Neural cell (in vitro differentiated cells): Measurements from ENCODE around the gene CFDP1. TPM values are rescaled to one million over a fixed set of nuclear protein-coding genes. Genes with fewer than 3 reads are reported as not detected.

Source experiments
- H2AFZ ChIP-seq: fragments of 200-600, 300-800 bp; sonication (generic), shearing (Covaris generic); 2 replicates; pipeline ENCODE4 v1.6.0; 2014; ENCODE audit warnings: low read depth, mild to moderate bottlenecking, antibody characterized with exemption, low read length, moderate library complexity
- H3F3A ChIP-seq: fragments of 200-600 bp; shearing (Covaris generic); 2 replicates; pipeline ENCODE4 v1.6.1; 2016; ENCODE audit warnings: mild to moderate bottlenecking, moderate library complexity, mixed read lengths, antibody characterized with exemption, low read length; ENCODE audit not compliant: insufficient read depth, poor library complexity, severe bottlenecking
- H3K27ac ChIP-seq: fragments of 200-600, 300-800 bp; sonication (generic), shearing (Covaris generic); 2 replicates; pipeline ENCODE4 v1.5.1; 2014; ENCODE audit warnings: mild to moderate bottlenecking, low read length, moderate library complexity
- H3K27me3 ChIP-seq: fragments of 300-800, 200-600 bp; sonication (generic), shearing (Covaris generic); 2 replicates; pipeline ENCODE4 v1.6.0; 2014; ENCODE audit warnings: mild to moderate bottlenecking, low read depth, low read length, moderate library complexity; ENCODE audit not compliant: insufficient read depth
- H3K36me3 ChIP-seq: fragments of 300-800, 200-600 bp; sonication (generic), shearing (Covaris generic); 2 replicates; pipeline ENCODE4 v1.5.1; 2014; ENCODE audit warnings: mild to moderate bottlenecking, antibody characterized with exemption, low read length, moderate library complexity; ENCODE audit not compliant: insufficient read depth
- H3K4me2 ChIP-seq: fragments of 300-800, 200-600 bp; sonication (generic), shearing (Covaris generic); 2 replicates; pipeline ENCODE4 v1.6.0; 2014; ENCODE audit warnings: mild to moderate bottlenecking, low read length
- H3K4me3 ChIP-seq: fragments of 300-800, 200-600 bp; sonication (generic), shearing (Covaris generic); 2 replicates; pipeline ENCODE4 v1.5.1; 2014; ENCODE audit warnings: mild to moderate bottlenecking, low read length, moderate library complexity
- H3K79me2 ChIP-seq: fragments of 200-600 bp; shearing (Covaris generic); replicated peaks from 2 replicates; pipeline ENCODE4 v1.6.0; 2014; ENCODE audit warnings: mild to moderate bottlenecking, low read length, moderate library complexity; ENCODE audit not compliant: insufficient read depth
- H3K9ac ChIP-seq: fragments of 300-800, 200-600 bp; sonication (generic), shearing (Covaris generic); 2 replicates; pipeline ENCODE4 v1.6.1; 2016; ENCODE audit warnings: mild to moderate bottlenecking, low read length, mixed read lengths
- H3K9me2 ChIP-seq: fragments of 200-600 bp; shearing (Covaris generic); 2 replicates; pipeline ENCODE4 v1.6.1; 2016; ENCODE audit warnings: mild to moderate bottlenecking, low read length, mixed read lengths; ENCODE audit not compliant: insufficient read depth
- H3K9me3 ChIP-seq: fragments of 200-600, 300-800 bp; sonication (generic), shearing (Covaris generic); 2 replicates; pipeline ENCODE4 v1.6.1; 2016; ENCODE audit warnings: mild to moderate bottlenecking, mixed run types, low read length, moderate library complexity, mixed read lengths
- H4K20me1 ChIP-seq: fragments of 200-600 bp; shearing (Covaris generic); 2 replicates; pipeline ENCODE4 v1.6.1; 2016; ENCODE audit warnings: mild to moderate bottlenecking, mixed run types; ENCODE audit not compliant: insufficient read depth
- CTCF ChIP-seq: fragments of 450-650 bp; IDR thresholded peaks from 2 replicates; pipeline ENCODE4 v1.5.1; 2014; ENCODE audit warnings: antibody characterized with exemption, mild to moderate bottlenecking, moderate library complexity; ENCODE audit not compliant: poor library complexity, severe bottlenecking
- EP300 ChIP-seq: fragments of 450-650 bp; conservative IDR thresholded peaks from 2 replicates; pipeline ENCODE4 v1.6.1; 2014; ENCODE audit warnings: antibody characterized with exemption, mild to moderate bottlenecking, moderate library complexity; ENCODE audit not compliant: poor library complexity, severe bottlenecking
- EZH2 ChIP-seq: fragments of 200-600, 300-800 bp; shearing (Covaris generic), sonication (generic); IDR thresholded peaks from 2 replicates; pipeline ENCODE4 v1.6.1; 2014; ENCODE audit warnings: antibody characterized with exemption, low read length, borderline replicate concordance, mild to moderate bottlenecking; ENCODE audit not compliant: insufficient read depth, poor library complexity, severe bottlenecking
- MXI1 ChIP-seq: fragments of 450-650 bp; conservative IDR thresholded peaks from 2 replicates; pipeline ENCODE4 v1.6.1; 2014; ENCODE audit warnings: antibody characterized with exemption, mild to moderate bottlenecking; ENCODE audit not compliant: poor library complexity, severe bottlenecking
- POLR2AphosphoS5 ChIP-seq: IDR thresholded peaks from 2 replicates; pipeline ENCODE4 v1.6.1; 2012
- RAD21 ChIP-seq: fragments of 450-650 bp; conservative IDR thresholded peaks from 2 replicates; pipeline ENCODE4 v1.6.1; 2014; ENCODE audit warnings: antibody characterized with exemption, mild to moderate bottlenecking, moderate library complexity
- REST ChIP-seq: IDR thresholded peaks from 2 replicates; pipeline ENCODE4 v1.6.1; 2012; ENCODE audit warnings: borderline replicate concordance
- SMC3 ChIP-seq: fragments of 450-650 bp; conservative IDR thresholded peaks from 2 replicates; pipeline ENCODE4 v1.6.1; 2014; ENCODE audit warnings: antibody characterized with exemption, mild to moderate bottlenecking, moderate library complexity; ENCODE audit not compliant: poor library complexity
- TAF1 ChIP-seq: IDR thresholded peaks from 2 replicates; pipeline ENCODE4 v1.6.1; 2012; ENCODE audit warnings: low read depth
- polyA plus RNA-seq: library from polyadenylated mRNA; depleted of rRNA; stranded (reverse); fragments of >200 nt; gene quantifications from 2 replicates; pipeline ENCODE4 v1.2.3, GENCODE V29; 2014

The CFDP1 gene
- polyA plus RNA-seq, 1 donor from 2014 or later = 201 TPM

- no peak overlapping the region for H3K4me3 ChIP-seq
- no peak overlapping the region for H3K4me2 ChIP-seq
- no peak overlapping the region for H3K27ac ChIP-seq
- no peak overlapping the region for H2AFZ ChIP-seq
- no peak overlapping the region for H3K9ac ChIP-seq
- H3F3A ChIP-seq = no peaks in the 10 kb centered on the region
- no peaks in the 10 kb centered on the region for H3K79me2 ChIP-seq
- TF ChIP-seq CTCF (no peak), SMC3 (no peak), MXI1 (no peak), EZH2 (no peak), REST (no peak), POLR2AphosphoS5 (no peak), RAD21 (no peak), EP300 (no peak), TAF1 (no peak)
- H3K27me3 ChIP-seq = no peaks in the 10 kb centered on the region
- H4K20me1 ChIP-seq = no peaks in the 10 kb centered on the region
- H3K36me3 ChIP-seq = no peaks in the 10 kb centered on the region
- H3K9me3 ChIP-seq = no peaks in the 10 kb centered on the region
- H3K9me2 ChIP-seq = no peaks in the 10 kb centered on the region
Observed at GRCh38 chr16:75317532-75317931, 115.8 kb downstream of the CFDP1 start.

GRCh38 chr16:75317101-75317522 is 116.2 kb downstream of the CFDP1 start:
- no peak overlapping the region for H3K27ac ChIP-seq
- no peaks in the 10 kb centered on the region for H3K9me2 ChIP-seq
- TF ChIP-seq CTCF = no peak
- no peaks in the 10 kb centered on the region for H3K27me3 ChIP-seq
- no peak overlapping the region for H3K9ac ChIP-seq
- H3K4me2 ChIP-seq = no peak overlapping the region
- H3K79me2 ChIP-seq = no peaks in the 10 kb centered on the region
- H3K36me3 ChIP-seq = no peaks in the 10 kb centered on the region
- H2AFZ ChIP-seq = no peak overlapping the region
- no peak overlapping the region for H3K4me3 ChIP-seq
- no peaks in the 10 kb centered on the region for H3F3A ChIP-seq
- no peaks in the 10 kb centered on the region for H4K20me1 ChIP-seq
- no peaks in the 10 kb centered on the region for H3K9me3 ChIP-seq
